WTC11 (cell line): ENCODE data around the gene TNNT1.

Experiments
- ATF1 ChIP-seq: sonication (generic); formaldehyde crosslinking; IDR thresholded peaks from 2 replicates; pipeline ENCODE4 v1.8.1; 2023; ENCODE audit warnings: mild to moderate bottlenecking, moderate library complexity, missing genetic modification reagents
- ATF3 ChIP-seq: sonication (generic); formaldehyde crosslinking; conservative IDR thresholded peaks from 2 replicates; pipeline ENCODE4 v1.8.1; 2022; ENCODE audit warnings: mild to moderate bottlenecking, missing genetic modification reagents
- CTCF ChIP-seq: fragments of 200-600 bp; IDR thresholded peaks from 2 replicates; pipeline ENCODE4 v1.8.0; 2022; ENCODE audit warnings: antibody characterized with exemption
- ELF4 ChIP-seq: sonication (generic); formaldehyde crosslinking; IDR thresholded peaks from 2 replicates; pipeline ENCODE4 v1.8.1; 2022; ENCODE audit warnings: low read depth, mild to moderate bottlenecking, moderate library complexity, missing genetic modification reagents
- FOXP1 ChIP-seq: sonication (generic); formaldehyde crosslinking; IDR thresholded peaks from 2 replicates; pipeline ENCODE4 v1.8.0; 2022; ENCODE audit warnings: missing genetic modification reagents, mild to moderate bottlenecking, moderate library complexity, borderline replicate concordance
- MAX ChIP-seq: sonication (generic); formaldehyde crosslinking; IDR thresholded peaks from 2 replicates; pipeline ENCODE4 v1.8.0; 2022; ENCODE audit warnings: mild to moderate bottlenecking, missing genetic modification reagents
- MYBL2 ChIP-seq: sonication (generic); formaldehyde crosslinking; IDR thresholded peaks from 2 replicates; pipeline ENCODE4 v1.8.1; 2023; ENCODE audit warnings: mild to moderate bottlenecking, moderate library complexity, missing genetic modification reagents
- NR3C1 ChIP-seq: sonication (generic); formaldehyde crosslinking; conservative IDR thresholded peaks from 2 replicates; pipeline ENCODE4 v1.8.1; 2023; ENCODE audit warnings: low read depth, mild to moderate bottlenecking, missing genetic modification reagents
- SP1 ChIP-seq: sonication (generic); formaldehyde crosslinking; conservative IDR thresholded peaks from 2 replicates; pipeline ENCODE4 v1.8.1; 2022; ENCODE audit warnings: missing genetic modification reagents
- TF ChIP-seq, protein P1 (sequence below): sonication (generic); formaldehyde crosslinking; IDR thresholded peaks from 2 replicates; pipeline ENCODE4 v1.8.0; 2022; ENCODE audit warnings: missing genetic modification reagents

GRCh38 chr19:55158423-55158822 is 9.4 kb upstream of the TNNT1 start:
- TF ChIP-seq ATF3 (CRISPR knock-in tag): no peak
- TF ChIP-seq MYBL2: no peak
- TF ChIP-seq NR3C1: no peak
- no peak for TF ChIP-seq ELF4 (CRISPR knock-in tag)
- no peak for TF ChIP-seq CTCF
- no peak for TF ChIP-seq FOXP1
- no peak for TF ChIP-seq MAX (CRISPR knock-in tag)
- TF ChIP-seq SP1: no peak
- TF ChIP-seq, protein P1, sequence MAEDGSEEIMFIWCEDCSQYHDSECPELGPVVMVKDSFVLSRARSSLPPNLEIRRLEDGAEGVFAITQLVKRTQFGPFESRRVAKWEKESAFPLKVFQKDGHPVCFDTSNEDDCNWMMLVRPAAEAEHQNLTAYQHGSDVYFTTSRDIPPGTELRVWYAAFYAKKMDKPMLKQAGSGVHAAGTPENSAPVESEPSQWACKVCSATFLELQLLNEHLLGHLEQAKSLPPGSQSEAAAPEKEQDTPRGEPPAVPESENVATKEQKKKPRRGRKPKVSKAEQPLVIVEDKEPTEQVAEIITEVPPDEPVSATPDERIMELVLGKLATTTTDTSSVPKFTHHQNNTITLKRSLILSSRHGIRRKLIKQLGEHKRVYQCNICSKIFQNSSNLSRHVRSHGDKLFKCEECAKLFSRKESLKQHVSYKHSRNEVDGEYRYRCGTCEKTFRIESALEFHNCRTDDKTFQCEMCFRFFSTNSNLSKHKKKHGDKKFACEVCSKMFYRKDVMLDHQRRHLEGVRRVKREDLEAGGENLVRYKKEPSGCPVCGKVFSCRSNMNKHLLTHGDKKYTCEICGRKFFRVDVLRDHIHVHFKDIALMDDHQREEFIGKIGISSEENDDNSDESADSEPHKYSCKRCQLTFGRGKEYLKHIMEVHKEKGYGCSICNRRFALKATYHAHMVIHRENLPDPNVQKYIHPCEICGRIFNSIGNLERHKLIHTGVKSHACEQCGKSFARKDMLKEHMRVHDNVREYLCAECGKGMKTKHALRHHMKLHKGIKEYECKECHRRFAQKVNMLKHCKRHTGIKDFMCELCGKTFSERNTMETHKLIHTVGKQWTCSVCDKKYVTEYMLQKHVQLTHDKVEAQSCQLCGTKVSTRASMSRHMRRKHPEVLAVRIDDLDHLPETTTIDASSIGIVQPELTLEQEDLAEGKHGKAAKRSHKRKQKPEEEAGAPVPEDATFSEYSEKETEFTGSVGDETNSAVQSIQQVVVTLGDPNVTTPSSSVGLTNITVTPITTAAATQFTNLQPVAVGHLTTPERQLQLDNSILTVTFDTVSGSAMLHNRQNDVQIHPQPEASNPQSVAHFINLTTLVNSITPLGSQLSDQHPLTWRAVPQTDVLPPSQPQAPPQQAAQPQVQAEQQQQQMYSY: no peak
- TF ChIP-seq ATF1 (CRISPR knock-in tag): no peak
